Epithelial cell of esophagus (primary cell): ENCODE data around the gene GLO1.
A peak's percentile ranks its signal among the peaks of the same experiment; 100 is the strongest.

Source experiments
- DNase-seq: peaks from one replicate; pipeline ENCODE4 v3.0.0; 2010; ENCODE audit warnings: low read depth
- H3K4me3 ChIP-seq: 2 replicates; pipeline ENCODE4 v1.5.1; 2011; ENCODE audit warnings: mild to moderate bottlenecking, low read length, control low read depth
- TF ChIP-seq, protein P1 (sequence below): IDR thresholded peaks from 2 replicates; pipeline ENCODE4 v1.5.1; 2011; ENCODE audit warnings: low read depth, mild to moderate bottlenecking, low read length, control low read depth, inconsistent platforms; ENCODE audit not compliant: insufficient read depth; ENCODE audit errors: missing control alignments

The GLO1 gene

DNA sequence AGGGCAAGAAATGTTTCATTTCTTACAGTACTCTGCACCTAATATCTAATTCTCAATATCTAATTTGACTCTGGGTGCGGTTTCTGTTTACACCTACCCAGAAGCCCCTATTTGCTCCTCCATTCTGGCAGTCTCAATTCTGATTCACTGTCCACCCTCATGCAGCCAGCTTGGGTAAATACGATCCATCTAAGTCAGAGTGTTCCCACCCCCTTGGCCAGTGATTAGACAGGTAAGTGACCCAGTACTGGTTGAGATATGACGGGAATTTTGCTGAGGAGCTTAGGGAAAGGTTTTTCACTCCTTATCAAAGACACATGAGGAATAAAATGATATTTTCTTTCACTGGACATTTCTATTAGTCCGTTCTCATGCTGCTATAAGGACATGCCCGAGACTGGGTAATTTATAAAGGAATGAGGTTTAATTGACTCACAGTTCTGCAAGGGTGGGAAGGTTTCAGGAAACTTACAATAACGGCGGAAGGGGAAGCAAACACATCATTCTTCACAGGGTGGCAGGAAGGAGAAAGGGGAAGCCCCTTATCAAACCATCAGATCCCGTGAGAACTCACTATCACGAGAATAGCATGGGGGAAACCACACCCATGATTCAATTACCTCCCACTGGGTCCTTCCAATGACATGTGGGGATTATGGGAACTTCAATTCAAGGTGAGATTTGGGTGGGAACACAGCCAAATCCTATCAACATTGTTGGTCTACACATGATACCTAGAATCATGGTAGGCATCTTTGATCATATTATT lies 29.4 kb downstream of the GLO1 start:
- DNase-seq = no peak
- H3K4me3 ChIP-seq = no peak overlapping the region
- TF ChIP-seq, protein P1, sequence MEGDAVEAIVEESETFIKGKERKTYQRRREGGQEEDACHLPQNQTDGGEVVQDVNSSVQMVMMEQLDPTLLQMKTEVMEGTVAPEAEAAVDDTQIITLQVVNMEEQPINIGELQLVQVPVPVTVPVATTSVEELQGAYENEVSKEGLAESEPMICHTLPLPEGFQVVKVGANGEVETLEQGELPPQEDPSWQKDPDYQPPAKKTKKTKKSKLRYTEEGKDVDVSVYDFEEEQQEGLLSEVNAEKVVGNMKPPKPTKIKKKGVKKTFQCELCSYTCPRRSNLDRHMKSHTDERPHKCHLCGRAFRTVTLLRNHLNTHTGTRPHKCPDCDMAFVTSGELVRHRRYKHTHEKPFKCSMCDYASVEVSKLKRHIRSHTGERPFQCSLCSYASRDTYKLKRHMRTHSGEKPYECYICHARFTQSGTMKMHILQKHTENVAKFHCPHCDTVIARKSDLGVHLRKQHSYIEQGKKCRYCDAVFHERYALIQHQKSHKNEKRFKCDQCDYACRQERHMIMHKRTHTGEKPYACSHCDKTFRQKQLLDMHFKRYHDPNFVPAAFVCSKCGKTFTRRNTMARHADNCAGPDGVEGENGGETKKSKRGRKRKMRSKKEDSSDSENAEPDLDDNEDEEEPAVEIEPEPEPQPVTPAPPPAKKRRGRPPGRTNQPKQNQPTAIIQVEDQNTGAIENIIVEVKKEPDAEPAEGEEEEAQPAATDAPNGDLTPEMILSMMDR = no peak

DNA sequence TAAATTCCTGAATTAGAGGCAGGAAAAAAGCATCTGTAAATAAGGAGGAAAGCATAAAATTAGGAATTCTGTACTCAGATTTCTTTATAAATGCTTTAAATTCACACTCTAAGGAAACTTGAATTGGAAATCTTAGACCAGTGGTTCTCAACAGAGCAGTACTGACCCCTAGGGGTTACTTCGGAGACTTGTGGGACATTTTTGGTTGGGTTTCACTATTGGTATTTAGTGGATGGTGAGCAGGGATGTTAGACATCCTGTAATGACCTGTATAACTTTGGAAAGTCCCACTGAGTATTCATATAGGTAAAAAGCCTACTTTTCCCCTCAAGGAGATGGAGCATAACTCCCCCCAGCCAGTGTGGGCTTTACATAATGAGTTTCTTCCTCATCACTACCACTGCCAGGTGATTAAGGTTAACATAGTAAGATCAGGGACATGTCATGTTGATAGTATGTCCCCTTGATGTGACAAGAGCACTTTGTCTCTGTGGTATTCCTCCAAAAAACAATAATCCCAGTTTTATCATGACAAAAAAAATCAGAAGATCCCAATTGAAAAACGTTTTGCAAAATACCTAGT lies 31.0 kb downstream of the GLO1 start:
- DNase-seq = peak; percentile 69
- no peak overlapping the region for H3K4me3 ChIP-seq
- TF ChIP-seq, protein P1 = peak; percentile 75

DNA sequence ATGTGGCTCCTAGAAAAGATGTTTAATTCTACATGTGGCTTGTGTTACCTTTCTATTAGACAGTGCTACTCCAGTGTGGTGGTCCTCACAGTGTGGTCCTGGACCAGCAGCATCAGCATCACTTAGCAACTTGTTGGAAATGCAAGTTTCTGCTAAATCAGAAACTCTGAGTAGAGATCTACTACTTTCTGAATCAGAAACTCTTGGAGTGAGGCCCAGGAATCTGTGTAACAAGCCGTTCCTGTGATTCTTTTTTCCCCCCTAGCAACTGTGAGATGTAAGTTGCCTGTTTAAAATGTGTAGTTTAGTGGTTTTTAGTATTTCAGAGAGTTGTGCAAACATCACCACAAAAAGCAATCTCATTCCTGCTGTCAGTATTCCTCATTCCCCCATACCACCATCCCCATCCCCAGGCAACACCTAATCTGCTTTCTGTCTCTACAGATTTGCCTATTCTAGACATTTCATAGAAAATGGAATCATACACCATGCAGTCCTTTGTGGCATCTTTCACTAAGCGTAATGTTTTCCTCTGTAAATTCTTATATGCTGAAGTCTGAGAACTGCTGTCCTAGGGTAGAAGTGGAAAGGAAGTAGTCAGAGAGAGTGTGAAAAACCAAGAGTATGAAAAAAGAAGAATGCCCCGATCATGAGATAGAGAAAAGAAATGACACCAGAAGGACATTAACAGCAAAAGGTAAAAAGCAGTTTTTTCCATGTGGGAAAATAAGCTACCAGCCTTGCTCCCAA lies 44.4 kb downstream of the GLO1 start:
- H3K4me3 ChIP-seq = no peak overlapping the region
- no peak for DNase-seq
- TF ChIP-seq, protein P1 = no peak

DNA sequence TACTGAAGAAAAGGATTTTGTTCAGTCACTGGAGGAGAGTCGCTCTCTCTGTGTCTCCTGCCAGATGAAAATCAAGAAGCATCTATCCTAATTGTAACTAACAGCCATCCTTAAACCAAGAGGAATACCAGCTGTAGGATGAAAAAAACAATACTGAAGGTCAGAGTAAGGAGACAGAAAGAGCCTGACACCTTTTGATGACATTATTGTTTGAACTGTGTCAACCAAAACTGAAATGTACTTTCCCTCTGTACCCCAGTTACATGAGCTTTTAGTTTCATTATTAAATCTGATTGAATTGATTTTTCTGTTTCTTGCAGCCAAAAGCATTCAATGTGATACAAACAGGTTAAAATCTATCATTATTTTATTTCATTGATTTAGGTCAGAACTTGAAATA lies 46.0 kb downstream of the GLO1 start:
- TF ChIP-seq, protein P1 = no peak
- DNase-seq = no peak
- H3K4me3 ChIP-seq = no peak overlapping the region

DNA sequence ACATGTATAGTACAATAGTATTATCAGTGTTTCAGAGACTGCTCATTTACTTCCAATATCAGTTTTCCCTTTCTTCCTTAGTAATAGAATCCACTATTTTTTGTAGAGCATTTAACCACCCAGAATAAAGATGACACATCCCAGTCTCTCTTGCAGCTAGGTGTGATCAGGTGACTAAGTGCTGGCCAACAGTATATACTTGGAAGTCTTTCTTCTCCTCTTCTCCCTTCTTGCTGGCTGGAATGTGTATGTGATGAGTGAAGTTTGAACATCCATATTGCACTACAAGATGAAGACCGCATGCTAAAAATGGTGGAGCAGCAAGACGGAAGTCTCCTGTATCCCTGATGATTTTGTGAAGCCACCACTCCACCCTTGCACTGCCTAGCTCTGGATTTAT lies 48.7 kb downstream of the GLO1 start:
- no peak overlapping the region for H3K4me3 ChIP-seq
- TF ChIP-seq, protein P1 = no peak
- peak; percentile 33 for DNase-seq

DNA sequence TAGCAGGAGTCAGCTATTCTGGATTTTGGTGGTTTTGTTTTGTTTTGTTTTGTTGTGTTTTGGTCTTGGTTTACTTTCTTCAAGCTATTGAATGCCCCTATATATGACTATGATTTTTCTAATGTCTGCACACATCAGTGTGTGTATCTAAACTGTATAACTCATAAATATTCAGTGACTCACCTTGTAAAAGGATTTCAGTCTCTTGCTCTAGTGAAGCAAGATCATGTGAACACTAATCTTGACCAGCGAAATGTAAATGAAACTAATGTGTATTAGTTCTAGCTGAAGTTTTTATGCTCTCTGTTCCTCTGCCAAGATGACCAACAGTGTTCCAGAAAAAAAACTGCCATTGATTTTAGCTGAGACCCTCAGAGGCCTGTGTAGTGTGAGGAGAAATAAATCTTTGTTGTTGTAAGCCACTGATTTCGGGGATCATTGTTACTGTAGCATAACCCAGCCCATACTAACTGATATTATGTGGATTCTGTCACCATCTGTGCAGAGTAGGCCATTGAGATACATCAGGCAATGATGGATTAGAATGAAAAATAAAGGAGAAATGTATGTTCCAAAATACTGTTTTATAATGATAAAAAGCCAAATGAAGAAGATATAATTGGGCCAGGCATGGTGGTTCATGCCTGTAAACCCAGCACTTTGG lies 51.7 kb downstream of the GLO1 start:
- DNase-seq = no peak
- TF ChIP-seq, protein P1 = no peak

More for the DNA sequence above, 51.7 kb downstream of the GLO1 start:
- no peak overlapping the region for H3K4me3 ChIP-seq
